Measurements from ENCODE around the gene SLC49A4. TPM values are rescaled to one million over a fixed set of nuclear protein-coding genes. Genes with fewer than 3 reads are reported as not detected.

SLC49A4 gene
- total RNA-seq, 1 experiment from 2014 or later = 11.3 TPM

DNA sequence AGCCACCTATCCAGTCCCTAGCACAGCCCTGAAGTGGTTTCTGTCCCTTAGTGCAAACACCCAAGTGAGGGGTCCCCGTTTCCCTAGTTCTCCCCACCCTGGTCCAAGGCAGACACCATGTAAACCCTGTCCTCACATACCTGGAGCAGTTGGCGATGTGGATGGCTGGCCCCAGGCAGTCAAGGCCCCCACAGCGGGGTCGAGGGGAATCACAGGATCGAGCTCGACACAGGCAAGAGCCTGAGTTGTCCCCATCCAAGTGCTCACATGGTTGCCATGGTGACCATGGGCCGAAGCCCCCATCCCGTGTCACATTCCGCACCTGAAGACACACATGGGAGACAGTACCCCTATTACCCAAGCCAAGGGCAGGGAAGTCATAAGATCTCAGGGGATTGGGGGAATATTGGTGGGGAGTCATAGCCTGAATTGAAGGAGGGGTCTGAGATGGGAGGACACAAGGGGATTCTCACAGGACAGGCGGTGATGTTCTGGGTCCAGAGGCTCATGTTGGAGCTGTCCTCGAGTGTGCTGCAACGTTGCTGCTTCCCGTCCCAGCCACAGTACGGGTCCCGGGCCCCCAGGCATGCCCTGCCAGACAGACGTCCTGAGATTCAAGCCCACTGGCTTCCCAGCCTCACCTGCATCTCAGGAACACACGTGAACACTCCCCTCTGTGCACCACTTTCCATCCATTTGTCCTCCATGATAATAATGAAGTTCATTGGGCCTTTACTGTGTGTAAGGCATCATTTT lies 120.6 kb downstream of the SLC49A4 start:
- no peaks in the 10 kb centered on the region for H3K36me3 ChIP-seq (ENCODE audit: control insufficient read depth in 1 of 2, insufficient read depth in 2 of 2, low read length in 2 of 2)
- no peak overlapping the region for H3K27ac ChIP-seq (ENCODE audit: low read depth, low read length)
- TF ChIP-seq, protein P1, sequence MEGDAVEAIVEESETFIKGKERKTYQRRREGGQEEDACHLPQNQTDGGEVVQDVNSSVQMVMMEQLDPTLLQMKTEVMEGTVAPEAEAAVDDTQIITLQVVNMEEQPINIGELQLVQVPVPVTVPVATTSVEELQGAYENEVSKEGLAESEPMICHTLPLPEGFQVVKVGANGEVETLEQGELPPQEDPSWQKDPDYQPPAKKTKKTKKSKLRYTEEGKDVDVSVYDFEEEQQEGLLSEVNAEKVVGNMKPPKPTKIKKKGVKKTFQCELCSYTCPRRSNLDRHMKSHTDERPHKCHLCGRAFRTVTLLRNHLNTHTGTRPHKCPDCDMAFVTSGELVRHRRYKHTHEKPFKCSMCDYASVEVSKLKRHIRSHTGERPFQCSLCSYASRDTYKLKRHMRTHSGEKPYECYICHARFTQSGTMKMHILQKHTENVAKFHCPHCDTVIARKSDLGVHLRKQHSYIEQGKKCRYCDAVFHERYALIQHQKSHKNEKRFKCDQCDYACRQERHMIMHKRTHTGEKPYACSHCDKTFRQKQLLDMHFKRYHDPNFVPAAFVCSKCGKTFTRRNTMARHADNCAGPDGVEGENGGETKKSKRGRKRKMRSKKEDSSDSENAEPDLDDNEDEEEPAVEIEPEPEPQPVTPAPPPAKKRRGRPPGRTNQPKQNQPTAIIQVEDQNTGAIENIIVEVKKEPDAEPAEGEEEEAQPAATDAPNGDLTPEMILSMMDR (IDR thresholded peaks at IDR 0.05 in 2 of 3, conservative IDR thresholded peaks at IDR 0.05 in 1 of 3; ENCODE audit: borderline replicate concordance in 1 of 3, insufficient read depth in 1 of 3, low read depth in 2 of 3, low read length in 2 of 3) = no peak
- TF ChIP-seq POLR2AphosphoS5 (IDR thresholded peaks at IDR 0.05; ENCODE audit: low read depth, low read length) = no peak
- no peak for ATAC-seq
- no TSS peak for BruUV-seq (replicated peaks)
- H3K9me3 ChIP-seq (ENCODE audit: control insufficient read depth in 1 of 2, insufficient read depth in 1 of 2, low read depth in 1 of 2, low read length in 2 of 2) = no peaks in the 10 kb centered on the region
- no peaks in the 10 kb centered on the region for H3K79me2 ChIP-seq (ENCODE audit: insufficient read depth, low read length)
- ChIA-PET RAD21 (ENCODE audit: low non-redundant PET in 1 of 2, low total read pairs in 2 of 2, uncharacterized antibody in 2 of 2, unreplicated experiment in 2 of 2) (no interaction called here), CTCF (no interaction called here), POLR2A (no interaction called here)
- H3K27me3 ChIP-seq (ENCODE audit: insufficient read depth, low read length) = peaks cover 9% of the 10 kb centered on the region; the same call in 1 of the 2 replicates
- DNase-seq (ENCODE audit: low read depth, low spot score) = no peak
- H3K4me1 ChIP-seq (ENCODE audit: control insufficient read depth in 1 of 2, insufficient read depth in 2 of 2, low read length in 2 of 2) = no peaks in the 10 kb centered on the region
- H2AFZ ChIP-seq (ENCODE audit: low read depth, low read length, poor library complexity, severe bottlenecking) = no peak overlapping the region
- no peak overlapping the region for H3K9ac ChIP-seq (ENCODE audit: low read length)
- H4K20me1 ChIP-seq (ENCODE audit: insufficient read depth) = no peaks in the 10 kb centered on the region
- intact Hi-C loops (cut with micrococcal nuclease) = no loop called here
- H3K4me2 ChIP-seq (ENCODE audit: low read length) = no peak overlapping the region
- no peaks in the 10 kb centered on the region for H3K9me2 ChIP-seq (ENCODE audit: insufficient read depth)
- no peak overlapping the region for H3K4me3 ChIP-seq (replicated peaks in 1 of 2; ENCODE audit: low read depth in 1 of 2, low read length in 2 of 2)

DNA sequence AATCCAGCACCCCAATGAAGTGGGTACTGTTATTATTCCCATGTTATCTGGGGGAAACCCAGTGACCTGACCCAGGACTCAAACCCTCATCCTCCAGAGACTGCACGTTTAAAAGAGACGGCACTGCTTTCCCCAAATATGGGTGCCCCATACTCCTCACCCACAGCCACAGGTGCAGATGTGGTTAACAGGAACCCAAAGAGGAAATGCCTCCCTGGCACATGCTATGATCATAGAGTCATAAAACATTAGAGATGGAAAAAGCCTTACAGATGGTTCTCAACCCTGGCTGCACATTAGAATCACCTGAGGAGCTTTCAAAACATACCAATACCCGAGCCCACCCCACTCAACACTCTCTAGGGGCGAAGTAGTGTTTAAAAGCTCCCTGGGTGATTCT lies 121.2 kb downstream of the SLC49A4 start:
- Histone ChIP-seq H3K27me3 (ENCODE audit: insufficient read depth, low read length) (peaks cover 9% of the 10 kb centered on the region; the same call in 1 of the 2 replicates), H4K20me1 (ENCODE audit: insufficient read depth) (no peaks in the 10 kb centered on the region), H3K79me2 (ENCODE audit: insufficient read depth, low read length) (no peaks in the 10 kb centered on the region), H3K4me3 (replicated peaks in 1 of 2; ENCODE audit: low read depth in 1 of 2, low read length in 2 of 2) (no peak overlapping the region), H3K36me3 (ENCODE audit: control insufficient read depth in 1 of 2, insufficient read depth in 2 of 2, low read length in 2 of 2) (no peaks in the 10 kb centered on the region), H3K4me2 (ENCODE audit: low read length) (no peak overlapping the region), H3K27ac (ENCODE audit: low read depth, low read length) (no peak overlapping the region), H3K9me2 (ENCODE audit: insufficient read depth) (no peaks in the 10 kb centered on the region), H3K4me1 (ENCODE audit: control insufficient read depth in 1 of 2, insufficient read depth in 2 of 2, low read length in 2 of 2) (no peaks in the 10 kb centered on the region), H2AFZ (ENCODE audit: low read depth, low read length, poor library complexity, severe bottlenecking) (no peak overlapping the region), H3K9ac (ENCODE audit: low read length) (no peak overlapping the region), H3K9me3 (ENCODE audit: control insufficient read depth in 1 of 2, insufficient read depth in 1 of 2, low read depth in 1 of 2, low read length in 2 of 2) (no peaks in the 10 kb centered on the region)
- ChIA-PET CTCF (no interaction called here), RAD21 (ENCODE audit: low non-redundant PET in 1 of 2, low total read pairs in 2 of 2, uncharacterized antibody in 2 of 2, unreplicated experiment in 2 of 2) (no interaction called here), POLR2A (no interaction called here)
- no peak for DNase-seq (ENCODE audit: low read depth, low spot score)
- BruUV-seq (replicated peaks) = no TSS peak
- no peak for ATAC-seq
- TF ChIP-seq EZH2 (IDR thresholded peaks at IDR 0.05) (no peak), TCF7L2 (IDR thresholded peaks at IDR 0.05; ENCODE audit: borderline replicate concordance, extremely low read depth, insufficient read depth, insufficient read length) (no peak), ELF1 (IDR thresholded peaks at IDR 0.05; ENCODE audit: borderline replicate concordance, low read depth) (no peak)
- TF ChIP-seq, protein P2, sequence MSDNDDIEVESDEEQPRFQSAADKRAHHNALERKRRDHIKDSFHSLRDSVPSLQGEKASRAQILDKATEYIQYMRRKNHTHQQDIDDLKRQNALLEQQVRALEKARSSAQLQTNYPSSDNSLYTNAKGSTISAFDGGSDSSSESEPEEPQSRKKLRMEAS (IDR thresholded peaks at IDR 0.05) = no peak
- intact Hi-C loops (cut with micrococcal nuclease) = no loop called here
